Activated B cell treated with CpG ODN at 0.5 μM for 24 hours (primary cell): ENCODE measurements around the gene OPTC. TPM values are rescaled to one million over a fixed set of nuclear protein-coding genes. Genes with fewer than 3 reads are reported as not detected.

ENCODE experiments used
- ATAC-seq: fragments of 200-7000 bp; cut with Tn5 transposase; one replicate; pipeline ENCODE4 v1.10.0; 2021; ENCODE audit warnings: low read depth, mild to moderate bottlenecking, moderate library complexity
- CTCF ChIA-PET: fragments of 350-600 bp; sonication (Branson Sonifier 250); formaldehyde crosslinking; loops from one replicate; lab custom pipeline; 2021; ENCODE audit warnings: antibody characterized with exemption; lab: Charles Lee
- POLR2A ChIA-PET: fragments of 350-600 bp; sonication (Branson Sonifier 250); formaldehyde crosslinking; loops from one replicate; lab custom pipeline; 2021; ENCODE audit warnings: antibody characterized with exemption; lab: Charles Lee
- DNase-seq: peaks from one replicate; pipeline ENCODE4 v3.0.0; 2022
- H3K27ac Mint-ChIP-seq: one replicate; pipeline ENCODE4 v1.8.0; 2020; ENCODE audit warnings: mixed read lengths
- H3K27me3 Mint-ChIP-seq: one replicate; pipeline ENCODE4 v1.8.0; 2021; ENCODE audit warnings: mixed read lengths
- H3K36me3 Mint-ChIP-seq: one replicate; pipeline ENCODE4 v1.8.0; 2021; ENCODE audit warnings: low read depth, mixed read lengths
- H3K4me1 Mint-ChIP-seq: one replicate; pipeline ENCODE4 v1.8.0; 2021; ENCODE audit warnings: mixed read lengths
- H3K4me3 Mint-ChIP-seq: one replicate; pipeline ENCODE4 v1.8.0; 2020; ENCODE audit warnings: mild to moderate bottlenecking, mixed read lengths
- H3K9me3 Mint-ChIP-seq: one replicate; pipeline ENCODE4 v1.8.0; 2020; ENCODE audit warnings: mixed read lengths
- CTCF ChIP-seq: fragments of 200-600 bp; IDR thresholded peaks from one replicate; pipeline ENCODE4 v1.8.0; 2022; ENCODE audit warnings: antibody characterized with exemption, mild to moderate bottlenecking
- intact Hi-C: fragments of 100-400 bp; cut with micrococcal nuclease; formaldehyde crosslinking; loops from one replicate; pipeline ENCODE4 v1.15.1; 2024
- total RNA-seq: library from RNA; stranded (reverse); gene quantifications from 2 replicates; pipeline ENCODE4 v1.2.3, GENCODE V29; 2022

The OPTC gene
- total RNA-seq, 1 donor from 2014 or later: not detected

- no peak for TF ChIP-seq CTCF
- H3K27me3 Mint-ChIP-seq: no peaks in the 10 kb centered on the region
- H3K4me1 Mint-ChIP-seq: no peaks in the 10 kb centered on the region
- intact Hi-C loops: no loop called here
- no peak overlapping the region for H3K27ac Mint-ChIP-seq
- POLR2A ChIA-PET: no interaction called here
- H3K9me3 Mint-ChIP-seq: no peaks in the 10 kb centered on the region
- no peak for DNase-seq
- no peak overlapping the region for H3K4me3 Mint-ChIP-seq
- no peak for ATAC-seq
- CTCF ChIA-PET: no interaction called here
- no peaks in the 10 kb centered on the region for H3K36me3 Mint-ChIP-seq
These were observed 26.4 kb downstream of the OPTC start for GRCh38 chr1:203520315-203520714.

- Mint-ChIP-seq H3K9me3 (no peaks in the 10 kb centered on the region), H3K27ac (no peak overlapping the region), H3K27me3 (no peaks in the 10 kb centered on the region), H3K4me1 (no peaks in the 10 kb centered on the region), H3K4me3 (no peak overlapping the region), H3K36me3 (no peaks in the 10 kb centered on the region)
- ATAC-seq (no peak), DNase-seq (no peak)
- intact Hi-C loops: no loop called here
- no peak for TF ChIP-seq CTCF
- CTCF ChIA-PET: no interaction called here
- POLR2A ChIA-PET: no interaction called here
These were observed 27.3 kb downstream of the OPTC start for GRCh38 chr1:203521074-203521794.

GRCh38 chr1:203521812-203522211, 27.9 kb downstream of the OPTC start:
- Mint-ChIP-seq H3K4me1 (no peaks in the 10 kb centered on the region), H3K36me3 (no peaks in the 10 kb centered on the region), H3K27me3 (no peaks in the 10 kb centered on the region), H3K9me3 (no peaks in the 10 kb centered on the region), H3K27ac (no peak overlapping the region), H3K4me3 (no peak overlapping the region)
- intact Hi-C loops: no loop called here
- CTCF ChIA-PET: no interaction called here
- POLR2A ChIA-PET: no interaction called here
- ATAC-seq (no peak), DNase-seq (no peak)
- no peak for TF ChIP-seq CTCF

- CTCF ChIA-PET: no interaction called here
- no peak for DNase-seq
- no peak for TF ChIP-seq CTCF
- no peaks in the 10 kb centered on the region for H3K36me3 Mint-ChIP-seq
- intact Hi-C loops: no loop called here
- no peak overlapping the region for H3K27ac Mint-ChIP-seq
- no peaks in the 10 kb centered on the region for H3K4me1 Mint-ChIP-seq
- POLR2A ChIA-PET: no interaction called here
- no peak for ATAC-seq
- no peak overlapping the region for H3K4me3 Mint-ChIP-seq
- no peaks in the 10 kb centered on the region for H3K9me3 Mint-ChIP-seq
- no peaks in the 10 kb centered on the region for H3K27me3 Mint-ChIP-seq
These were observed 28.3 kb downstream of the OPTC start for GRCh38 chr1:203522237-203522636.

- intact Hi-C loops: no loop called here
- no peak for ATAC-seq
- Mint-ChIP-seq H3K27ac (no peak overlapping the region), H3K4me3 (no peak overlapping the region), H3K36me3 (no peaks in the 10 kb centered on the region), H3K27me3 (no peaks in the 10 kb centered on the region), H3K9me3 (no peaks in the 10 kb centered on the region), H3K4me1 (no peaks in the 10 kb centered on the region)
- POLR2A ChIA-PET: no interaction called here
- CTCF ChIA-PET: no interaction called here
- TF ChIP-seq CTCF: no peak
- DNase-seq: no peak
These were observed 29.7 kb downstream of the OPTC start for GRCh38 chr1:203523667-203524066.
